Esophagus squamous epithelium (tissue), 4 donors: ENCODE results near the gene LRRC4C.

Experiments used
- CTCF ChIP-seq, 6 experiments: fragments of 450-650 bp in 4 of 6; fragments of 200-600 bp in 2 of 6; sonication (generic) in 2 of 6; IDR thresholded peaks; one replicate each; pipeline ENCODE4 v1.5.1; 2016 to 2019; ENCODE audit warnings: antibody characterized with exemption in 6 of 6, mild to moderate bottlenecking in 4 of 6, moderate library complexity in 4 of 6
- POLR2A ChIP-seq, 4 donors: fragments of 450-650 bp; IDR thresholded peaks; one replicate each; pipeline ENCODE4 v1.6.1; 2017; ENCODE audit warnings: antibody characterized with exemption in 4 of 4, mild to moderate bottlenecking in 4 of 4, moderate library complexity in 3 of 4

- TF ChIP-seq CTCF (IDR thresholded peaks at IDR 0.05) (no peak), POLR2A (IDR thresholded peaks at IDR 0.05) (no peak)
These were observed 758.4 kb downstream of the LRRC4C start for GRCh38 chr11:40701027-40701426.
